GM19438 (cell line): Measurements from ENCODE around the gene PNMA8A.

Experiments
- ATAC-seq: cut with Tn5 transposase; IDR thresholded peaks from one replicate; pipeline ENCODE4 v1.9.1; 2021; ENCODE audit warnings: low read depth; ENCODE audit not compliant: unreplicated experiment

The PNMA8A gene

GRCh38 chr19:46493236-46494145, 22.1 kb upstream of the PNMA8A start:
- ATAC-seq, result no peak

- ATAC-seq, result no peak
Observed at GRCh38 chr19:46492841-46493235, 21.5 kb upstream of the PNMA8A start.

- ATAC-seq, result no peak
Observed at GRCh38 chr19:46491975-46492682, 20.8 kb upstream of the PNMA8A start.

GRCh38 chr19:46490774-46491173, 19.4 kb upstream of the PNMA8A start:
- ATAC-seq, result no peak

GRCh38 chr19:46489445-46490272, 18.3 kb upstream of the PNMA8A start:
- no peak for ATAC-seq

- no peak for ATAC-seq
Observed at GRCh38 chr19:46488551-46488950, 17.2 kb upstream of the PNMA8A start.

GRCh38 chr19:46487802-46488445, 16.6 kb upstream of the PNMA8A start:
- ATAC-seq, result no peak

GRCh38 chr19:46487178-46487801, 15.9 kb upstream of the PNMA8A start:
- ATAC-seq, result no peak

GRCh38 chr19:46486358-46486757, 15.0 kb upstream of the PNMA8A start:
- no peak for ATAC-seq

GRCh38 chr19:46484656-46485055, 13.3 kb upstream of the PNMA8A start:
- no peak for ATAC-seq

GRCh38 chr19:46482631-46483030, 11.3 kb upstream of the PNMA8A start:
- no peak for ATAC-seq

GRCh38 chr19:46481947-46482346, 10.6 kb upstream of the PNMA8A start:
- ATAC-seq, result no peak

- no peak for ATAC-seq
Observed at GRCh38 chr19:46481223-46481848, 10.0 kb upstream of the PNMA8A start.

- no peak for ATAC-seq
Observed at GRCh38 chr19:46480415-46480814, 9.1 kb upstream of the PNMA8A start.

GRCh38 chr19:46478356-46478986, 7.1 kb upstream of the PNMA8A start:
- no peak for ATAC-seq

- no peak for ATAC-seq
Observed at GRCh38 chr19:46475986-46476385, 4.6 kb upstream of the PNMA8A start.

- ATAC-seq, result no peak
Observed at GRCh38 chr19:46474211-46474610, 2.8 kb upstream of the PNMA8A start.

GRCh38 chr19:46472592-46472991, 1.2 kb upstream of the PNMA8A start:
- ATAC-seq, result no peak
